ENCODE data around the gene S100A5.

- TF ChIP-seq MAX (IDR thresholded peaks at IDR 0.05) (no peak), SREBF2 (IDR thresholded peaks at IDR 0.05) (no peak), CHD4 (IDR thresholded peaks at IDR 0.05; ENCODE audit: borderline replicate concordance) (no peak), RCOR1 (IDR thresholded peaks at IDR 0.05; ENCODE audit: low read depth, low read length) (no peak), POLR2A (IDR thresholded peaks at IDR 0.05; ENCODE audit: low read length) (no peak), CTCF (IDR thresholded peaks at IDR 0.05) (no peak), CBX2 (IDR thresholded peaks at IDR 0.05; ENCODE audit: borderline replicate concordance, low read depth) (no peak), MAZ (IDR thresholded peaks at IDR 0.05; ENCODE audit: borderline replicate concordance, low read depth, low read length) (no peak)
Observed at GRCh38 chr1:153490272-153491051, 50.3 kb downstream of the S100A5 start.
